IPS-18c (cell line): ENCODE data around the gene SF3B3.
"Not testable (repeated sequence)": the region's sequence is repeated elsewhere in the genome, so short reads cannot be mapped to it uniquely, and the experiment has no call there.

ENCODE experiments used
- H3K4me3 ChIP-seq: 2 replicates; pipeline ENCODE4 v1.7.0; 2013; ENCODE audit warnings: low read depth, mild to moderate bottlenecking, low read length, moderate library complexity; ENCODE audit not compliant: insufficient read depth
- H3K9me3 ChIP-seq: one replicate; pipeline ENCODE4 v1.6.1; 2013; ENCODE audit warnings: mild to moderate bottlenecking, low read length, moderate library complexity; ENCODE audit not compliant: control insufficient read depth, insufficient read depth

The SF3B3 gene

DNA sequence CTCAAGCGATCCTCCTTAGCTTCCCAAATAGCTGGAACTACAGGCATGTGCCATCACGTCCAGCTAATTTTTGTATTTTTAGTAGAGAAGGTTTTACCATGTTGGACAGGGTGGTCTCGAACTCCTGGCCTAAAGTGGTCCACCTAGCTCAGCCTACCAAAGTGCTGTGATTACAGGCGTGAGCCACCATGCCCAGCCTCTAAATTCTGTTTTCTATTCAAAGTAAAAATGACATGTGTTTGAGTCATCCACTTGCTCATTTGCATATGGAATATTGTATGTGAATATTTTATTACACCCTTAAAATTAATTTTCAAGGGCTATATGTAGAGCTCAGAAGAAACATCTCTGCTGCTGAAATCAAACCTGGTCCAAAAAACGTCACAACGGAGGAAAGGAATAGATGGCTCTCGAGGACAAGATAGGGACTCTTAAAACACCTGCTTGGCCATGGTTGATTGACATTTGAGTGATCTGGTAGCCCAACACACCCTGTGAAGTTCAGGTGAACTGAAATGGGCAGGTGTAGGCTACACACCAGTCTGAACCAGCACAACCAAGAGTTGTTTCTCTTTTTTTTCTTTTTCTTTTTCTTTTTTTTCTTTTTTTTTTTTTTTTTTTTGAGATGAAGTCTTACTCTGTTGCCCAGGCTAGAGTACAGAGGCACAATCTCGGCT lies 51.1 kb downstream of the SF3B3 start:
- Histone ChIP-seq H3K4me3 (no peak overlapping the region), H3K9me3 (no peaks in the 10 kb centered on the region)

DNA sequence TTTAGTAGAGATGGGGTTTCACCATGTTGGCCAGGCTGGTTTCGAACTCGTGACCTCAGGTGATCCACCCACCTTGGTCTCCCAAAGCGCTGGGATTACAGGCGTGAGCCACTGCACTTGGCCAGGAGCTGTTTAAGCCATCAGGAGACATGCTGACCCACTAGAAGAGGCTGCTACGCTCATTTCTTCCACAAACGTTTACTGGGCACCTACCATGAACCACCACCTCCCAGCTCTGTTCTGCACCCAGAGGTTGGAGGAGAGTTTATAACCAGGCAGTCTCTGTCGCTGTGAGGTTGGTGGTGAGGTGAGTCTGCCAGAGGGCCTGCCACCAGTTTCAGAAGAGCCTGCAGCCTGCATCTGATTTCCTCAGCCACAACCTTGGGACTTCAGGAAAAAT lies 51.8 kb downstream of the SF3B3 start:
- no peak overlapping the region for H3K4me3 ChIP-seq

DNA sequence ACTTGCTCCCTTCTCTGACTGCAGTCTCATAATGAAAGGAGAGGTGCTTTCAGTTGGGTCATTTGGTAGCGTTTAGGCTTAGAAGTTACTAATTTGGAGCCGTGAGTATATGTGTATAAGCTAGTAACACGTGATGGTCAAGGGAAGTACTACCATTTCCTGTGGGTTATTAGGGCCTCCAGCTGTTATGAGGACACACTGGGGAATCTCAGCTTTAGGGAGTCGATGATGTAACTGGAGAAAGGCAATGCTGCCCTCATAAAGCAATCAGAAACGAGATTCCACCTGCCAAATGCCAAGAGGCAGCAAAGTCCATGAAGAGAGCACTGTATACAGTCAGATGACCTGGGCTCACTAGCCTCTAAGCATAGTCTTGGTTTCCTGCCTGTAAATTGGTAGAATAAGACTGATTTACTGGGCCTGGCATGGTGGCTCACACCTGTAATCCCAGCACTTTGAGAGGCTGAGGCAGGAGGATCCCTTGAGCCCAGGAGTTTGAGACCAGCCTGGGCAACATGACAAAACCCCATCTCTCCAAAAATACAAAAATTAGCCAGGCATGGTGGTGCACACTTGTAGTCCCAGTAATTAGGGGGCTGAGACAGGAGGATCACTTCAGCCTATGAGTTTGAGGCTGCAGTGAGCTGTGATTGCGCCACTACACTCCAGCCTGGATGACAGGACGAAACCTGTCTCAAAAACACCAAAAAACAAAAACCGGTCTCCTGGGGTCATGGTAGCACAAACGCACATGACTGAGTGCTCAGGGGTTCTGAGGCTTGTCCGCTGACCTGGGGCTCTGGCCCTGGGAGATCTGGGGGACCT lies 53.0 kb downstream of the SF3B3 start:
- H3K4me3 ChIP-seq = no peak overlapping the region
- no peaks in the 10 kb centered on the region for H3K9me3 ChIP-seq

More for the DNA sequence above, 51.8 kb downstream of the SF3B3 start:
- no peaks in the 10 kb centered on the region for H3K9me3 ChIP-seq

DNA sequence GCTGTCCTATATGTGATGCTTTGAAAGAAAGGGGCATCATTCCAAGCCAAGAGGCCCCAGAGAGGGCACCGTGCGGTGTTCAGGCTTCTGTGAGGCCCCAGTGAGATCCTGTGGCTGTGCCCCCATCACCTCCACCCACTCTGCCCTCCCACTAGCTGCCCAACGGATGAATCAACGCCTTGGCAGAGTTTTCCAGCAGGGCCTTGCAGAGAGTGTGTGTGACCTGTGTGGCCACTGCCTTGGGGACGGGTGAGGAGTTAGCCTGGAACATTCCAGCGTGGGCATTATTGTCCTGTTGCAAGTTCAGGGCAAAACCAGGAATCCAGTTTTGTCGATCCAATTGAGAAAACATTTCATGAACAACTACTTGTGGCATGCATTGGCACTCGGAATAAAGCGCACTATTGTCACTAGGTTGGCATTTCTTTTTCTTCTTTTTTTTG lies 53.7 kb downstream of the SF3B3 start:
- Histone ChIP-seq H3K9me3 (no peaks in the 10 kb centered on the region), H3K4me3 (no peak overlapping the region)

- Histone ChIP-seq H3K9me3 (no peaks in the 10 kb centered on the region), H3K4me3 (no peak overlapping the region)
Measured at GRCh38 chr16:70578035-70578434, 54.4 kb downstream of the SF3B3 start.

GRCh38 chr16:70579248-70579647 lies 55.6 kb downstream of the SF3B3 start:
- H3K9me3 ChIP-seq = no peaks in the 10 kb centered on the region
- no peak overlapping the region for H3K4me3 ChIP-seq

DNA sequence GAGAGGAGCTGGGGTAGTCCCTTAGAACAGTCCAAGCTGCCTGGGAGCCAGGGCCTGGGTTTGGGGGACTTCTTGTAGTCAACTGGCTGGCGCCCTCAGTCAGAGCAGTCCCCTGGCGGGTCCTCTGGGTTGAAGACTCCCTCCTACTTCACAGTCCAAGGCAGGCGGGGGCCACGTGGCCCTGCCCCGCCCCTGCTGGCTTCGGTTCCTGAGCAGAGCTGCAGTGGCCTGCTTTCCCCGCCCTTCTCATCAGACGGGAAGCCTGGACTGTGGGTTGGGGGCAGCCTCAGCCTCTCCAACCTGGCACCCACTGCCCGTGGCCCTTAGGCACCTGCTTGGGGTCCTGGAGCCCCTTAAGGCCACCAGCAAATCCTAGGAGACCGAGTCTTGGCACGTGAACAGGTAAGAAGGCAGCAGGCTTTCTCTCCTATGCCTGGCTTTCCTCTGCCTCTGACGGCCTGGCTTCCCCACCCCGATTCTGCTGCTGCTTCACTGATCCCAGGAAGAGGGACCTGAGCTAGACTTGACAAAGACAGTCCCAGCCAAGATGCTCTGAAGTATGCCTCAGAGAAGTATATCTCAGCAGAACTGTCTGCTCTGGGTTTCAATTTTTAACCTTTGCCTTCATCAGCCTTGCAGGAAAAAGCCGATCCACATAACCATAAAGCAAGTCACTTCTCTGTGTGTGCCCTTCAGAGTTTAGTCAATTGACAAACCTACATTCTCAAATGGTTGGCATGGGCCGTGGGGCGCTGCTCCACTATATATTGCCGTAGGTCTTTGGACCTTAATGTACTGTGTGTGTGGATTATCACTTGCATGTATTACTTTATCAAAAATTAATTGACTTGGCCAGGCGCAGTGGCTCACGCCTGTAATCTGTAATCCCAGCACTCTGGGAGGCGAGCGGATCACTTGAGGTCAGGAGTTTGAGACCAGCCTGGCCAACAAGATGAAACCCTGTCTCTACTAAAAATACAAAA lies 56.3 kb downstream of the SF3B3 start:
- no peaks in the 10 kb centered on the region for H3K9me3 ChIP-seq
- no peak overlapping the region for H3K4me3 ChIP-seq

- Histone ChIP-seq H3K9me3 (no peaks in the 10 kb centered on the region), H3K4me3 (no peak overlapping the region)
Measured at GRCh38 chr16:70582280-70582978, 58.8 kb downstream of the SF3B3 start.

- no peak overlapping the region for H3K4me3 ChIP-seq
- H3K9me3 ChIP-seq = peaks cover 2% of the 10 kb centered on the region
Measured at GRCh38 chr16:70586731-70587130, 63.1 kb downstream of the SF3B3 start.

DNA sequence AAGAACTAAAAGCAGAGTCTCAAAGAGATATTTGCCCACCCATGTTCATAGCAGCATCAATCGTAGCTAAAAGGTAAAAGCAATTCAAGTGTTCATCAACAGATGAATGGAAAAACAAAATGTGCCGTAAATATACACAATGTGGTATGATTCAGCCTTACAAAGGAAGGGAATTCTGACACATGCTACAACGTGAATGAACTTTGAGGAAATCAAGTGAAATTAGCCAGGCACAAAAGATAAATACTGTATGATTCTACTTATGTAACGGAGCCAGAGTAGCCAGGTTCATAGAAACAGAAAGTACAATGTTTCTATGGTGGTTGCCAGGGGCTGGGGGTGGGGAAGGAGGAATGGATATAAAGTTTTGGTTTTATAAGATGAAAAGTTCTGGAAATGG lies 64.9 kb downstream of the SF3B3 start:
- H3K9me3 ChIP-seq = peaks cover 2% of the 10 kb centered on the region
- H3K4me3 ChIP-seq = no peak overlapping the region

DNA sequence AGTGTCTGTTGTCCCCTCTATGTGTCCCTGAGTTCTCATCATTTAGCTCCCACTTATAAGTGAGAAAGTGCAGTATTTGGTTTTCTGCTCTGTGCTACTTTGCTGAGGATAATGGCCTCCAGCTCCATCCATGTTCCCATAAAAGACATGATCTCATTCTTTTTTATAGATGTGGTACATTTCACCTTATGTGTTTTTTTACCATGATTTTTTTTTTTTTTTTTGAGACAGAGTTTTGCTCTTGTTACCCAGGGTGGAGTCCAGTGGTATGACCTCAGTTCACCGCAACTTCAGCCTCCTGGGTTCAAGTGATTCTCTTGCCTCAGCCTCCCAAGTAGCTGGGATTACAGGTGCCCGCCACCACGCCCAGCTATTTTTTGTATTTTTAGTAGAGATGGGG lies 65.8 kb downstream of the SF3B3 start:
- not testable (repeated sequence) for H3K4me3 ChIP-seq, H3K9me3 ChIP-seq

- Histone ChIP-seq H3K4me3 (no peak overlapping the region), H3K9me3 (peaks cover 2% of the 10 kb centered on the region)
Measured at GRCh38 chr16:70589998-70590471, 66.4 kb downstream of the SF3B3 start.

GRCh38 chr16:70590722-70591415 lies 67.3 kb downstream of the SF3B3 start:
- Histone ChIP-seq H3K9me3 (peaks cover 2% of the 10 kb centered on the region), H3K4me3 (no peak overlapping the region)

GRCh38 chr16:70591615-70592014 lies 68.0 kb downstream of the SF3B3 start:
- peaks cover 2% of the 10 kb centered on the region for H3K9me3 ChIP-seq
- no peak overlapping the region for H3K4me3 ChIP-seq

- Histone ChIP-seq H3K9me3 (peaks cover 2% of the 10 kb centered on the region), H3K4me3 (no peak overlapping the region)
Measured at GRCh38 chr16:70592106-70592571, 68.5 kb downstream of the SF3B3 start.

DNA sequence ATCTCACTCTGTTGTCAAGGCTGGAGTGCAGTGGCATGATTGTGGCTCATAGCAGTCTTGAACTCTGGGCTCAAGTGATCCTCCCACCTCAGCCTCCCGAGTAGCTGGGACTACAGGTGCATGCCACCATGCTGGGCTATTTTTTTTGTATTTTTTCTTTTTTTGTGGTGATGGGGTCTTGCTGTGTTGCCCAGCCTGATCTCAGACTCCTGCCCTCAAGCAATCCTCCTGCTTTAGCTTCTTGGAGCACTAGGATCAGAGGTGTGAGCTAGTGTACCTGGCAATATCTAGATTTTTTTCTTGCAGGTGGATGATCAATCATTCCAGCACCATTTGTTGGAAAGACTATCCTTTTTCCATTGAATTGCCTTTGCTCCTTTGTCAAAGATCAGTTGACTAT lies 69.9 kb downstream of the SF3B3 start:
- H3K9me3 ChIP-seq = no peaks in the 10 kb centered on the region
- H3K4me3 ChIP-seq = no peak overlapping the region
